ENCODE measurements around the gene POLRMT. TPM values are rescaled to one million over a fixed set of nuclear protein-coding genes. Genes with fewer than 3 reads are reported as not detected.

The POLRMT gene
- total RNA-seq, 4 donors from 2014 or later = 43.9 to 83.4 (median 73.8) TPM

GRCh38 chr19:577439-578392, 55.6 kb downstream of the POLRMT start:
- H3K4me3 ChIP-seq = no peak overlapping the region
- peaks cover 38 to 65% of the 10 kb centered on the region in 2 donors for H3K4me1 ChIP-seq
- ATAC-seq = no peak
- intact Hi-C loops (cut with DNase I; ENCODE audit: low total_unique reads) = loop anchor here (10.0 kb wide), 1 partner anchor 637 kb away; no protein-coding TSS in a partner anchor
- H3K9me3 ChIP-seq = no peaks in the 10 kb centered on the region
- no peaks in the 10 kb centered on the region for H3K27me3 ChIP-seq
- no peak for TF ChIP-seq CTCF (IDR thresholded peaks at IDR 0.05 in 4 of 5, conservative IDR thresholded peaks at IDR 0.05 in 1 of 5)
- TF ChIP-seq POLR2A (IDR thresholded peaks at IDR 0.05) = no peak
- in situ Hi-C loops (cut with MboI; ENCODE audit: low sequenced_read_pairs in 4 of 4) = no loop called here
- peak overlapping the region; percentile 97 to 100 (median 99) for H3K27ac ChIP-seq
- DNase-seq = peak in 1 of 2 donors; percentile 22
- peaks cover 0 to 31% of the 10 kb centered on the region in 2 donors for H3K36me3 ChIP-seq

GRCh38 chr19:576768-577438, 56.4 kb downstream of the POLRMT start:
- in situ Hi-C loops (cut with MboI; ENCODE audit: low sequenced_read_pairs in 4 of 4) = no loop called here
- ATAC-seq (no peak), DNase-seq (peak in 1 of 2 donors; percentile 13)
- Histone ChIP-seq H3K27me3 (no peaks in the 10 kb centered on the region), H3K36me3 (peaks cover 0 to 22% of the 10 kb centered on the region in 2 donors), H3K27ac (peak overlapping the region; percentile 97 to 100 (median 99)), H3K9me3 (no peaks in the 10 kb centered on the region), H3K4me1 (peaks cover 38 to 66% of the 10 kb centered on the region in 2 donors), H3K4me3 (peak overlapping the region in 1 of 4 donors; percentile 25)
- intact Hi-C loops (cut with DNase I; ENCODE audit: low total_unique reads) = loop anchor here (10.0 kb wide), 1 partner anchor 638 kb away; no protein-coding TSS in a partner anchor
- no peak for TF ChIP-seq CTCF (IDR thresholded peaks at IDR 0.05 in 4 of 5, conservative IDR thresholded peaks at IDR 0.05 in 1 of 5)
- no peak for TF ChIP-seq POLR2A (IDR thresholded peaks at IDR 0.05)

GRCh38 chr19:575527-576506, 57.5 kb downstream of the POLRMT start:
- no peaks in the 10 kb centered on the region for H3K9me3 ChIP-seq
- peak overlapping the region; percentile 85 to 100 (median 96) for H3K4me3 ChIP-seq
- DNase-seq (peak; percentile 87 to 95), ATAC-seq (peak; percentile 44 to 48)
- in situ Hi-C loops (cut with MboI; ENCODE audit: low sequenced_read_pairs in 4 of 4) = no loop called here
- H3K27ac ChIP-seq = peak overlapping the region; percentile 97 to 100 (median 99)
- peaks cover 48 to 76% of the 10 kb centered on the region in 2 donors for H3K4me1 ChIP-seq
- intact Hi-C loops (cut with DNase I; ENCODE audit: low total_unique reads) = loop anchor here (10.0 kb wide), 1 partner anchor 639 kb away; no protein-coding TSS in a partner anchor
- H3K36me3 ChIP-seq = peaks cover 0 to 15% of the 10 kb centered on the region in 2 donors
- TF ChIP-seq POLR2A (IDR thresholded peaks at IDR 0.05) (peak; percentile 10 to 31), CTCF (IDR thresholded peaks at IDR 0.05 in 4 of 5, conservative IDR thresholded peaks at IDR 0.05 in 1 of 5) (no peak)
- peaks cover 4 to 7% (median 5%) of the 10 kb centered on the region in 3 donors for H3K27me3 ChIP-seq
